Osteocyte (in vitro differentiated cells): Measurements from ENCODE around the gene CCDC148. TPM values are rescaled to one million over a fixed set of nuclear protein-coding genes. Genes with fewer than 3 reads are reported as not detected.

Source experiments
- DNase-seq: peaks from one replicate; pipeline ENCODE4 v3.0.0; 2021; ENCODE audit warnings: mixed read lengths; ENCODE audit not compliant: unreplicated experiment; ENCODE audit errors: extremely low spot score
- H3K27ac Mint-ChIP-seq: one replicate; pipeline ENCODE4 v1.8.0; 2021; ENCODE audit warnings: mild to moderate bottlenecking, mixed read lengths; ENCODE audit not compliant: unreplicated experiment
- H3K27me3 Mint-ChIP-seq: one replicate; pipeline ENCODE4 v1.8.0; 2021; ENCODE audit warnings: mixed read lengths; ENCODE audit not compliant: unreplicated experiment
- H3K36me3 Mint-ChIP-seq: one replicate; pipeline ENCODE4 v1.8.0; 2021; ENCODE audit warnings: mixed read lengths; ENCODE audit not compliant: unreplicated experiment
- H3K4me1 Mint-ChIP-seq: one replicate; pipeline ENCODE4 v1.8.0; 2021; ENCODE audit warnings: mixed read lengths; ENCODE audit not compliant: unreplicated experiment
- H3K4me3 Mint-ChIP-seq: one replicate; pipeline ENCODE4 v1.8.0; 2021; ENCODE audit warnings: mild to moderate bottlenecking, moderate library complexity, mixed read lengths; ENCODE audit not compliant: unreplicated experiment
- H3K9me3 Mint-ChIP-seq: one replicate; pipeline ENCODE4 v1.8.0; 2021; ENCODE audit warnings: mixed read lengths; ENCODE audit not compliant: unreplicated experiment
- total RNA-seq: library from RNA; stranded (reverse); gene quantifications from 2 replicates; pipeline ENCODE4 v1.2.1, GENCODE V29; 2021
- TF ChIP-seq, protein P1 (sequence below): fragments of 200-600 bp; sonication (generic); IDR thresholded peaks from 2 replicates; pipeline ENCODE4 v1.5.0; 2021; ENCODE audit warnings: antibody characterized with exemption, mild to moderate bottlenecking, moderate library complexity

CCDC148 gene
- total RNA-seq, 1 donor from 2014 or later: 2.8 TPM

DNA sequence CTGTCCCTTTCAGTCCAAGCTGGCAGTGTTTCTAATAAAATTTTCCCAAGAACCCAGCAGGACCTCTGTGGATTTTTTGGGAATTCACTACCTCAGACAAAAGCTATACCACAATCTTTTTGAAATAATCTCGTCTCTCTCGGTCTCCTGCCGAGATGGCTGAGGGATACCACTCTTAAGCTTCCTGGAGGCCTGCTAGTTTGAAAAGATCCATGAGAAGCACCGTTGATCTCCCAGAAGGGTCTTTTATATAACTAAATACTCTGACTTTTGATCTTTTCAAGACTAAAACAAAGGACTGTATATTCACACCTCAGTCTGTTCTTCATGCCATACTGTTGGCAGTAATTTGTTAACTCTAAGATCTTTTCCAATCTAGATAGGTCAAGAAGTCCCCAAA, 213.2 kb downstream of the CCDC148 start:
- no peak overlapping the region for H3K27ac Mint-ChIP-seq

DNA sequence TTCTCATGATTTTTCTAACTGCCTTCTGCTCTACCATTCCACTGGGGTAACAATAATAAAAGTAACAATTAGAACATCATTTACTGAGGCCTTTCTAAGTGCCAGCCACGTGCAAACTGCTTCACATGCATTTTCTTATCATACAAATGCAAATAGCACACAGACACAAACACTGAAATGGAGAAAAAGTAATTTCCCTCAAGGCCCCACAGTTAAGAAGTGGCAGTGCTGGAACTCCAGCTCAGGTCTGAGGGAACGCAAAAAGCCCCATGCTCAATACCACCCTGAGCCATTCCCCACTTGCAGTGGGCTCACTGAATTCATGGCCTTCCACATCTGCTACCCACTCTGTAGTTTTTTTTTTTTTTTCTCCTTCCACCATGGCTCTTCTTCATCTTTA, 214.3 kb downstream of the CCDC148 start:
- Mint-ChIP-seq H3K27me3 (no peaks in the 10 kb centered on the region), H3K4me3 (no peak overlapping the region), H3K27ac (no peak overlapping the region), H3K36me3 (no peaks in the 10 kb centered on the region), H3K4me1 (no peaks in the 10 kb centered on the region), H3K9me3 (no peaks in the 10 kb centered on the region)
- TF ChIP-seq, protein P1, sequence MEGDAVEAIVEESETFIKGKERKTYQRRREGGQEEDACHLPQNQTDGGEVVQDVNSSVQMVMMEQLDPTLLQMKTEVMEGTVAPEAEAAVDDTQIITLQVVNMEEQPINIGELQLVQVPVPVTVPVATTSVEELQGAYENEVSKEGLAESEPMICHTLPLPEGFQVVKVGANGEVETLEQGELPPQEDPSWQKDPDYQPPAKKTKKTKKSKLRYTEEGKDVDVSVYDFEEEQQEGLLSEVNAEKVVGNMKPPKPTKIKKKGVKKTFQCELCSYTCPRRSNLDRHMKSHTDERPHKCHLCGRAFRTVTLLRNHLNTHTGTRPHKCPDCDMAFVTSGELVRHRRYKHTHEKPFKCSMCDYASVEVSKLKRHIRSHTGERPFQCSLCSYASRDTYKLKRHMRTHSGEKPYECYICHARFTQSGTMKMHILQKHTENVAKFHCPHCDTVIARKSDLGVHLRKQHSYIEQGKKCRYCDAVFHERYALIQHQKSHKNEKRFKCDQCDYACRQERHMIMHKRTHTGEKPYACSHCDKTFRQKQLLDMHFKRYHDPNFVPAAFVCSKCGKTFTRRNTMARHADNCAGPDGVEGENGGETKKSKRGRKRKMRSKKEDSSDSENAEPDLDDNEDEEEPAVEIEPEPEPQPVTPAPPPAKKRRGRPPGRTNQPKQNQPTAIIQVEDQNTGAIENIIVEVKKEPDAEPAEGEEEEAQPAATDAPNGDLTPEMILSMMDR: no peak
- no peak for DNase-seq

More for the DNA sequence above, 213.2 kb downstream of the CCDC148 start:
- no peaks in the 10 kb centered on the region for H3K27me3 Mint-ChIP-seq
- H3K9me3 Mint-ChIP-seq: no peaks in the 10 kb centered on the region
- H3K4me1 Mint-ChIP-seq: no peaks in the 10 kb centered on the region
- no peak for DNase-seq
- no peaks in the 10 kb centered on the region for H3K36me3 Mint-ChIP-seq
- TF ChIP-seq, protein P1: no peak
- no peak overlapping the region for H3K4me3 Mint-ChIP-seq

DNA sequence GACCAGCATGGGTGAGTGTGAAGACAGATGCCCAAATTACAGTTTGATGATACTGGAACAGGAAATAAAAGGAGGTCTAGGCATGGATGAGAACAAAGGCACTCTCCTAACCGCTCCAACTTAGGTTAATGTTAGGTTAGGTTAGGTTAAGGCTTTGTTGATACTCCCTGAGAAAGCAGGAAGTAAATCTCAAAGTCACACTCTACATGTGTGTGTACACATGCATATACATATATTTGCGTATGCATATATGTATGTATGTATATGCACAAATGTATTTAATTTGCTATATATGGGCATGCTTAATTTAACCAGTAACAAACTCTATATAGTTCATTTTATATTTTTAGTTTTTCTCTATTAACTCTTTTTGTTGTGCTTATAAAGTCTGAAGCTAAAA, 215.6 kb downstream of the CCDC148 start:
- DNase-seq: no peak
- H3K9me3 Mint-ChIP-seq: no peaks in the 10 kb centered on the region
- H3K27me3 Mint-ChIP-seq: no peaks in the 10 kb centered on the region
- H3K27ac Mint-ChIP-seq: no peak overlapping the region
- TF ChIP-seq, protein P1: no peak
- H3K36me3 Mint-ChIP-seq: no peaks in the 10 kb centered on the region
- no peak overlapping the region for H3K4me3 Mint-ChIP-seq
- H3K4me1 Mint-ChIP-seq: no peaks in the 10 kb centered on the region

DNA sequence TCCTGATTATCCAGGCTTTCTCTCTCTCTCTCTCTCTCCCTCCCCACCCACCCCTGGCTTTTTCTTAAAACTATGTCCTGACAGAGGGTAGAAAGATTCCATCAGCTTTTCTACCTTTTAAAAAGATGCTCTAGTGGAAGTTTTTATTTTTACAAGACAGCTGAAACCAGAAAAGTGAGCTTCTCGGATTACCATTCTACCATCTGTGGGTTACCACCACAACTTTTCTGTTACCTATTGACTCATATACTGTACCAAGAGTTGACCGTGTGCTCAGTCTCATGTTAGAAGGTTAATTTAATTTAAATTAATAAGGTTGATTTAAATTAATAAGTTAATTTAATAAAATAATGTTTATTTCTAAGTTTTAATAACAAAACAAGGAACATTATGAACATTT, 217.3 kb downstream of the CCDC148 start:
- Mint-ChIP-seq H3K4me1 (peaks cover 2% of the 10 kb centered on the region), H3K27ac (no peak overlapping the region), H3K27me3 (no peaks in the 10 kb centered on the region), H3K9me3 (no peaks in the 10 kb centered on the region), H3K4me3 (no peak overlapping the region), H3K36me3 (no peaks in the 10 kb centered on the region)
- TF ChIP-seq, protein P1: no peak
- no peak for DNase-seq

DNA sequence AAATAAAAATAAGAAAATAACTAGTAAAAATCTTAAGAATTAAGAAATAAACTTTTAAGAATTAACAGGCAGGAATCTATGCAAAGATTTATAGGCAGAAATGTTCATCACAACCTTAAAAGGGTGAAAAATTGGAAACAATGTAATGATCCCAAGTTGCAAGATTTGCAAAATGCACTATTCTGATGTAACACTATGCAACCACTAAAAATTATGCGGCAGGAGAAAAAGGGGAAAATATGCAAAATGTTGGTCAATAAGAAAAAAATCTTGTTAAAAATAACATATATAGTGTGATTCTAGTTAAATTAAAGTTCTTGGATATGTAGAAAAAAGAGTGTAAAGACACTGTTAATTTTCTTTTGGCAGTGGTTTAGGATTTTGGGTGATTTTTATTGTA, 222.1 kb downstream of the CCDC148 start:
- no peaks in the 10 kb centered on the region for H3K9me3 Mint-ChIP-seq
- H3K27ac Mint-ChIP-seq: no peak overlapping the region
- no peak for DNase-seq
- H3K27me3 Mint-ChIP-seq: no peaks in the 10 kb centered on the region
- H3K4me3 Mint-ChIP-seq: no peak overlapping the region
- no peaks in the 10 kb centered on the region for H3K36me3 Mint-ChIP-seq
- TF ChIP-seq, protein P1: no peak
- peaks cover 10% of the 10 kb centered on the region for H3K4me1 Mint-ChIP-seq
